ENCODE data around the gene THUMPD2.
"Not testable (repeated sequence)": the region's sequence is repeated elsewhere in the genome, so short reads cannot be mapped to it uniquely, and the experiment has no call there.

The THUMPD2 gene, protein sequence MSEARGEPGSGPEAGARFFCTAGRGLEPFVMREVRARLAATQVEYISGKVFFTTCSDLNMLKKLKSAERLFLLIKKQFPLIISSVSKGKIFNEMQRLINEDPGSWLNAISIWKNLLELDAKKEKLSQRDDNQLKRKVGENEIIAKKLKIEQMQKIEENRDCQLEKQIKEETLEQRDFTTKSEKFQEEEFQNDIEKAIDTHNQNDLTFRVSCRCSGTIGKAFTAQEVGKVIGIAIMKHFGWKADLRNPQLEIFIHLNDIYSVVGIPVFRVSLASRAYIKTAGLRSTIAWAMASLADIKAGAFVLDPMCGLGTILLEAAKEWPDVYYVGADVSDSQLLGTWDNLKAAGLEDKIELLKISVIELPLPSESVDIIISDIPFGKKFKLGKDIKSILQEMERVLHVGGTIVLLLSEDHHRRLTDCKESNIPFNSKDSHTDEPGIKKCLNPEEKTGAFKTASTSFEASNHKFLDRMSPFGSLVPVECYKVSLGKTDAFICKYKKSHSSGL

DNA sequence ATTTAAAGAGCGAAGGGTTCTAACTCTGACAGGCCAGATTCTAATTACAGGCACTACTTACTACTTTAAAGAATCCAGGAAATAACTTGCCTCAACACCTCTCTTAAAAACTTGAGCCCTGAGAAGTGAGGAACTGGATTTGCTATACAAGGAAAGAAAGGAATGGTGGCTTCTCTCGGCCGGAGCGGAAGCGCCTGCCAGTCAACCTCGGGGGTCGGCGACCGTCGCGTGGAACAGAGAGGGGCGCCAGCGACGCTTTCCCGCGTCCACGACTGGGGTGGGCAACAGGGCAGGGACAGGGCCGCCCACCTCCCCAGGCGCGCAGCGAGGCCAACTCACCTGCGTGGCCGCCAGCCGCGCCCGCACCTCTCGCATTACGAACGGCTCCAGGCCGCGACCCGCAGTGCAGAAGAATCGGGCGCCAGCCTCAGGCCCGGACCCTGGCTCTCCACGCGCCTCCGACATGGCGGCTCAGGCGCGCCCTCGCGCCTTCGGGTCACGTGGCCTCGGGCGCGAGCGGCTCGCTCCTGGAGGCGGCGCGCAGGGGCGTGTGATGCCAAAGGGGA is at the start of gene THUMPD2:
THUMPD2 (minus strand) TSS at position 484 of the 566 bp plus-strand sequence; CDS start at position 465, 19 bp downstream.
- DNase-seq, result peak; percentile 86

DNA sequence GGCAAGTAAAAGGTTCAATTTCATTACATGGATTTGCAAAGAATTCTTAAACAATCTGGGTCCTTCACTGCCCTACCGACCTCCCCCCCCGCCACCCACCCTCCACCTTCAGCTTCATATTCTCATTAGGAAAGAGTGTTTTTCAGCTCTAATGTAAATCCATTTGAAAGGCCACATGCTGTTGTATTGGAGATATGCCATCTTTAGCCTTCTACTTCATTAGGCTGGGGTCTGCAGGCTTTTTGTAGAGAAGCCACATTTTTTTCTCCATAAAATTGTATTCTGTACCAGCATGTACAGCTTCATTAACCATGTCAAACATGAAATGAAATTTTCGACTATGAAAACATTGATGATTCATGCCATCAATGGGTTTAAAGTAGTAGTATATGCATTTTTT is 42.8 kb upstream of the THUMPD2 start:
- no peak for DNase-seq

DNA sequence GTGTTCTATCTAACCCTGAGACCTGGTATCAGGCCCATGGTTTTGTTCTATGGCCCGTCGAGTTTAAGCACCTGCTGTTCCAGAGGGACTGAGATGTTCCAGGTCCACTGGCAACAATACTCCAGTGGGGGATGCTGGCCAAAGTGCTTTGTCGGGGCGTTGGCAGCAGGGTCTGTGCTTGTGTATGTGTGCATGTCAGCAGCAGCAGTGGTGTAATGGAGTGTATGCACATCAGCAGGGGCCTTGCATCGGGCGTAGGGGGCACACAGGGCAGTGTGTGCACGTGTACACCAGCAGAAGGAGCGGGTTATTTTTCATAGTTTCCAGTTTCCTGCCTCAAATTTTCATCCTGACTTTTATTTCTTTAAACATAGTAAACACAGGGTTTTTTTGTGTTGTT is 37.8 kb upstream of the THUMPD2 start:
- no peak for DNase-seq

DNA sequence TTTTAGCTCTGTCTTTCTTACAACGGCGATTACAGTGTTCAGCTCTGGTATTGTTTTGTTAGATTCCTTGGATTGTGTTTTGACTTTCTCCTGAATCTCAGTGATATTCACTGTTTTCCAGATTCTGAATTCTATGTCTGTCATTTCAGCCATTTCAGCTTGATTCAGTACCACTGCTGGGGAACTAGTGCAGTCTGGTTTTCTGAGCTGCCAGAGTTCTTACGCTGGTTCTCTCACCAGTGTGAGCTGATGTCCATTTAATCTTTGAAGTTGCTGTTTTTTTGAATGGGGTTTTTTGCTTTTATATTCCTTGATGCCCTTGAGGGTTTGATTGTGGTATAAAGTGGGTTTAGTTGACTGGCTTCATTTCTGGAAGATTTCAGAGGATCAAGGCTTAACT is 37.4 kb upstream of the THUMPD2 start:
- no peak for DNase-seq

DNA sequence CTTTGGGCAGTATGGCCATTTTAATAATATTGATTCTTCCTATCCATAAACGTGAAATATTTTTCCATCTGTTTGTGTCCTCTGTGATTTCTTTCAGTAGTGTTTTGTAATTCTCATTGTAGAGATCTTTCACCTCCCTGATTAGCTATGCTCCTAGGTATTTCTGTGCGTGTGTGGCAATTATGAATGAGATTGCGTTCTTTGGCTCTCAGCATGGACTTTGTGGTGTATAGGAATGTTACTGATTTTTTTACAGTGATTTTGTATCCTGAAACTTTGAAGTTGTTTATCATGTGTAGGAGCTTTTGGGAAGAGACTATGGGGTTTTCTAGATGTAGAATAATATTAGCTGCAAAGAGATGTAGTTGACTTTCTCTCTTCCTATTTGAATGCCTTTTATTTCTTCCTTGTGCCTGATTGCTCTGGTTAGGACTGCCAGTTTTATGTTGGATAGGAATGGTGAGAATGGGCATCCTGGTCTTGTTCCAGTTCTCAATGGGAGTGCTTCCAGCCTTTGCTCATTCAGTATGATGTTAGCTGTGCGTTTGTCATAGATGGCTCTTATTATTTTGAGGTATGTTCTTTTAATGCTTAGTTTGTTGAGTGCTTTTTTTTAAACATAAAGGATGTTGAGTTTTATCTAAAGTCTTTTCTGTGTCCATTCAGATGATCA is 27.0 kb upstream of the THUMPD2 start:
- no peak for DNase-seq

DNA sequence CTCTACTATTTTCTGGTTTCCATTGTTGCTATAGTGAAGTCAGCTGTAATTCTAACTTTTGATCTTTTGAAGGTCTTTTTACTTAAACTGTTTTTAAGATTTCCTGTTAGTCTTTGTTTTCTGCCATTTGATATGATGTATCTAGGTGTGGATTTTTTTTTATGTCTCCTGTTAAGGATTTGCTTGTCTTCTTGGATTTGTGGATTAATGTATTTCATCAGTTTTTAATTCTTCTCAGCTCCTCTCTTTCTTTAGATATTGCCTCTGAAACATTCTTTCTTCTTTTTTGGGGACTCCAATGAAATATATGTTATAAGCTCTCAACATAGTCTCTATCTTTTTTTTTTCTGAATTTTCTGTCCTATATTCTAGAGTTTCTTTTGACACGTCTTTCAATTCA is 24.8 kb upstream of the THUMPD2 start:
- DNase-seq, result no peak

DNA sequence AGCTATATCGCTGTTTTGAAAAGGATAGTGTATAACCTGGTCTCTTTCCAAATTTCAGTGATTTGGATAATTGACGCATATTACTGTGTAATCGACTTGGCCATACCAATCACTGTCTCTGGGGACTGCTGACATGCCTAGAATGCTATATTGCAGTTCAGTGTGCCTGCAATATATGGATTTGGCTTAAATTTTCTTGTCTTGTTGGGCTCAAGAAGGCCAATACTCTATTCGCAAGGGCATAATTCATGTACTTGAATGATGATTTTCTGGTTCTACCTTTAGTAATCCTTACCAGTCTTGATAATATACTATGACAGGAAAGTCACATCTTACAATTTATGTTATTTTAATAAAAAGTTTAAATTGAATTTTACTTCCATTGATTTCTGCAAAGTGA is 21.7 kb upstream of the THUMPD2 start:
- DNase-seq, result no peak

DNA sequence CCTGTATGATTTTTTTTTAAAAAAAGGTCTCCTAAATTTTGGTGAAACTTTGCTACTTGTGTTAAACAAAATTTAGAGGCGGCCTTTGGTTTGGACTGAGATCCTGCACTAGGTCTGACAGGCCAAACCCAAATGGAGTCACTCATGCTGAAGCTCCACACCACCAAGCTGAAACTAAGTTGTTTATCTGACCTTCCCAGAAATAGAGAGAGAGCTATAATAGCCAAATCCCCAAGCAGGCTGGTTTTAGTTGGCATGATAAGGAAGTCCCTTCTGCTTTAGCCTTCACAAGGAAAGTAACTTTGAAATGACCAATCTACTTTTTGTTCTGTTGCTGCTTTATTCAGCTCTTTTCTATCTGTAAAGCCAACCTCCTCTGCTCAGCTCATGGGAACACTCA is 17.1 kb upstream of the THUMPD2 start:
- DNase-seq, result no peak

DNA sequence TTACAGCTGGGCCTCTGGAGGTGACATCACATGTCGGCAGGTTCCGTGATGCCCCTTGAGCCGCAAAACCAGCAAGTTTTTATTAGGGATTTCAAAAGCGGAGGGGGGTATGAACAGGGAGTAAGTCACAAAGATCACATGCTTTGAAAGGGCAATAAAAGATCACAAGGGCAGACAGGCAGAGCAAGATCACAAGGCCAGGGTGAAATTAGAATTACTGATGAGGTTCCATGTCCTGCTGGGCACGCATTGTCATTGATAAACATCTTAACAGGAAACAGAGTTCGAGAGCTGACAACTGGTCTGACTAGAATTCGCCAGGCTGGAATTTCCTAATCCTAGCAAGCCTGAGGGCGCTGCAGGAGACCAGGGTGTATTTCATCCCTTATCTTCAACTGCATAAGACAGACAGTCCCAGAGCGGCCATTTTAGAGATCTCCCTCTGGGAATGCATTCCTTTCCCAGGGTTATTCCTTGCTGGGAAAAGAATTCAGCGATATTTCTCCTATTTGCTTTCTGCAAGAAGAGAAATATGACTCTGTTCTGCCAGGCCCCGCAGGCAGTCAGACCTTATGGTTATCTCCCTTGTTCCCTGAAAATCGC is 11.3 kb upstream of the THUMPD2 start:
- DNase-seq, result not testable (repeated sequence)

DNA sequence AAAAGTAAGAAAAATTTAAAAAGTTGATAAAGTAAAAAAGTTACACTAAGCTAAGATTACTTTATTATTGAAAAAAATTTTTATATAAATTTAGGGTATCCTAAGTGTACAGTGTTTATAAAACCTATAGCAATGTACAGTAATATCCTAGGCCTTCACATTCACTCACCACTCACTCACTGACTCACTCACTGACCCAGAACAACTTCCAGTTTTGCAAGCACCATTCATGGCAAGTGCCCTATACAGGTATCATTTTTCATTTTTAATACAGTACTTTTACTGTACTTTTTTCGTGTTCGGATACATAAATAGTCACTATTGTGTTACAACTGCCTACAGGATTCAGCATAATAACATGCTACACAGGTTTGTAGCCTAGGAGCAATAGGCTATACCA is 8.9 kb upstream of the THUMPD2 start:
- DNase-seq, result no peak

DNA sequence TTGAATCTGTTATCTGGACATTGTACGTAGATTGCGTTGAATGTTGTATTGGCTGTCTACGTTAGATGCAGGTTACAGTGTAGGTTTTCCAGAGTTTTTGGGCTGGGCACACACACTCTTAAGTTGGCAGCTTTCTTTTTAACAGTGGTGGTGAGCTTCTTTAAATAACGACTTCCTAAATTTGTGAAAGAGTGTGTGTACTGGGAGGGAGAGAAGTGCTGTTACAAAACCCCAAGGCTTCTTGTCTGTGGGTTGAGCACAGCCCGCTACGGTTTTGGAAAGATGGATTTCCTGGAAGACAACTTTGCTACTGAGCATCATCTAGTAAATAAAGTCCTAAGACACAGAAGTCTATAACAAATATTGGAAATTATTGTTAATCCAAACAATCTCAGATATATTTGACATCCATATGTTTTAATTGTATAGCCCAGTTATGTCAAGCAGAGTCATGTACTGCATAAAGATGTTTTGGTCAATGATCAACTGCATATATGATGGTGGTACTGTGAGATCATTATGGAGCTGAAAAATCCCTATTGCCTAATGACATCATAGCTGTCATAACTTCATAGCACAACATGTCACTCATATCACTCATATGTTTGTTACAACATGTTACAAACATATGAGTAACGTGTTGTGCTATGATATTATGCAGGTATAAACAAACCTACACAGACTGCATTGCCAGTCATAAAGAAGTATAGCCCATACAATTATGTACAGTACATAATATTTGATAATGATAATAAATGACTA is 7.9 kb upstream of the THUMPD2 start:
- DNase-seq, result no peak

DNA sequence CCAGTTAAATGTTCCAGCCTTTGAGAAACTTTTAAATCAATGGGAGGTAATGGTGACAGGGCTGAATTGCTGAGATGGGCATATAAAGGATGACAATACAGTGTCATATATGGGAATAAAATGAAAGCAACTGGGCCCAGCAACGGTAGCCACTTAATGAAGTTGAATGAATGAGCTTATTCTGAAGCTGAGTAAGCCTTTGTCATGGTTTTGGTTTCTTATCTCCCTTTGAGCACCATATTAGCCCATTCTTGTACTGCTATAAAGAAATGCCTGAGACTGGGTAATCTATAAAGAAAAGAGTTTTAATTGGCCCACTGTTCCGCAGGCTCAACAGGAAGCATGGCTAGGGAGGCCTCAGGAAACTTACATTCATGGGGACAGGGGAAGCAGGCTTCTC is 3.5 kb upstream of the THUMPD2 start:
- no peak for DNase-seq

DNA sequence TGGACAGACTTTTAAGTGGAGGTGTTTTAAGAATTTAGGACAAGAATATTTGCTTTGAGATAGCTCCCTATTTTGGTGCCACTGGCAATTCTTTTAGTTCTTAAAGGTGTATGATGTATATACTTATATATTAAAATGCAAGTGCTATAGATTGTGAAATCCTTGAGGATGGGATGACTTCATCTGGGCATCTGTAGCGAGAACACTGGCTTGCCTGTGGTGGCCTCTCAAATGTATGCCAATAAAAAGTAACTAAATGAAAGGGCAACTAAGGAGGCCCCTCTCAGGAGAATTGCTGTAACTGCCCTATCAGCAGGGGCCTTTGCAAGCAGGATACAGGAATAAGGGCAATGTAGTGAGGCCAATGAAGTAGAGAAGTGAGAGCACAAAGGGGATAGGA is 2.6 kb upstream of the THUMPD2 start:
- no peak for DNase-seq

DNA sequence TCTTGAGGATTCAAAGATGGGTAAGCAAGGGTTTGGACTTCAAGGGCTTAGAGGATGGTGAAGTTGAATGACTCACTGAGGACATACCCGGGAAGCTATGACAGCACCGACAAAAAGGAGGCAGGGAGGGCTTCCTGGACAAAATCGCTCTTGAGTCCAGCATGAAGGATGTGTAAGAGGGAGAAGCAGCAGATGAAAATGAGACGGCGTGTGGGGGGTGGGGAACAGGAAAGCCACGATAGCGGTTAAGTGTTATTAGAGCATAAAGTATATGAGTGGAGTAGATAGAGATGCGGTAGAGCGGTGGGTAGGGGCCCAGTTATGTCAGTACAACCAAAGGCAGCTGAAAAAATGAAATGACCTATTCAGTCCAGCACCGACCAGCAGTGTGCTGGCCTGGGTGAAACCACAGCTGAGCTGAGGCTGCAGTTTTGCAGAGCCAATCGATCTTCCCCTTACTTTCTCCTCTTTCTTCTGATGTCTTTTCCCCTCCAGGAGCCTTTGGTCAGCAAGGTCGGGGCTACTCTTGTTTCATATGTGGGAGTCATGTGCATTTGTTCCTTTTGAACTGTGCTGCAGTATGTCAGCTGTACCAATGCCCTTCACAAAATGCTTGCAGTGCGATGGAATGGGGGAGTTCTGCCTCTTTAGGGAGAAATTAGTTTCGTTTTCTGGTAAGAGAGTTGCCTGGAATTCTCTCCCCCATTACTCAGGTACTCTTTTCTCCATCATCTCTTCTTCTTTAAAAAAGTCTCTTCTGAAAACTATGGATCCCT is 2.0 kb upstream of the THUMPD2 start:
- peak; percentile 21 for DNase-seq

DNA sequence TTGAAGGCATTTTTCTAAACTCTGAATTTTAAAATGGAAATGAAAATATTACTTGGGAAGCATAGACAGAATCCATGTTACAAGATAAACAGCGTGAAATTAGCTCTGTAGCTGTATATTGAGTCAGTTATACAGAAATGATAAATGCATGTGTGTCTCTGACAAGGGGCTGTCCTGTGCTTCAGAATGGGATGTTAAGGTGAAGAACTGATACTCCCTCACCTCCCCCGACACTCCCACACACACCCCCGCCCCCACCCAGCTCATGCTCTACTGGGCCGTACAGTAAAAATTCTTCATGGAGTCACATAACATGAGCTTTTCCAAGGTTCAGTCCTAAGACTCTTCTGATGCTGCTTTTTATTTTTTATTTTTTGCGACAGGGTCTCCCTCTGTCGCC is 869 bp upstream of the THUMPD2 start:
- DNase-seq, result no peak

DNA sequence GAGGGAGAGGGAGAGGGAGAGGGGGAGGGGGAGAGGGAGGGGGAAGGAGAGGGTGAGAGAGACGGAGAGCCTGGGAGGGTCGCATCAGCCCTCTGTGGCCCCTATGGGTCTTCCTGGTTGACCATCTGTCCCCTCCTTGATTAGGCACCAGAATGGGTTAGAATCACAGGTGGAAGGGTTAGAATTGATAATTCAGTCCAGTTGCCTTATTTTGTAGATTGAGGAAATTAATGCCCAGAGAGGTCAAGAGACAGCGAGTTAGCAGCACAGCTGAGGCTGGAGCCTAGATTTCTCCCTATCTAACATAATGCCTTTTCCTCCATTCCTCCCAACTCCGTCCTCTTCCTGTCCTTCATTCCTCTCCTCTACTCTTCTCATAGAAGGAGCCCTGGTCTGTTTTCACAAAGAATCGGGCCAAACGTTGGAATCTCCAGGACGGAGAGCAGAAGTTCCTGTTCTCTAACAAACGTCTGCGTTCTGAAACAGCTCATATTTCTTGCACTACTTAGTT is 338 bp upstream of the THUMPD2 start:
- no peak for DNase-seq

DNA sequence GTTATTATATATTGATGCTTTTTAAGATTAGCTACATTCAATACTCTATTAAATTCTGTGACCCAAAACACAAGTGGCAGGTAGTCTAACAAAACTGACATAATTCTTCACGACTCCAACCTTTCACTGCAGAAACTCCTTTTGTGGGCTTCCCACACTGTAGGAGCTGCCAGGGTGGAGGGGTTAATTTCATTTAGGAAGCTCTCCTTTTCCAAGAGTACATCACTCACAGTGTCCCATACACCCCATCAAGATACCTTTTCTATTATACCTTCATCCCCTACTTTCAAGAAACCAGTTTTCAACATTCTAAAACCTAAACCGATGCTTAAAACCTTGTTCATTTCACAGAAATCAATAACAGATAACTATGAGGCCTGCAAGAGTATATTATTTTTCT is 825 bp downstream of the THUMPD2 start:
- no peak for DNase-seq

DNA sequence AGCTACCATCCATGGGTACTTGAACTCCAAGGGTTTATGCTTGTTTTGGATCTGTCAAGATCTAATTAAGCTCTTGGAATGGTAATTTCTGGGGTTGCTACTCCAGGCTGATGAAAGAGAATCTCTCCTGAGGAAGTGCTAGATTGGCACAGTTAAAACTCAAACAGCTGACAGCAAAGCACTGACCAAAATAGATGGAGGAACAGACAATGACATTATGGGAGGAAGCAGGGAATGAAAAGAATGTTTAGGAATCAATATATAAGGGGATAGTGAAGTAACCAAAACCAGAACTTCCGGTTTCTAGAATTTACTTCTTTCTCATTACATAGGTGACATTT is 6.3 kb downstream of the THUMPD2 start:
- no peak for DNase-seq

DNA sequence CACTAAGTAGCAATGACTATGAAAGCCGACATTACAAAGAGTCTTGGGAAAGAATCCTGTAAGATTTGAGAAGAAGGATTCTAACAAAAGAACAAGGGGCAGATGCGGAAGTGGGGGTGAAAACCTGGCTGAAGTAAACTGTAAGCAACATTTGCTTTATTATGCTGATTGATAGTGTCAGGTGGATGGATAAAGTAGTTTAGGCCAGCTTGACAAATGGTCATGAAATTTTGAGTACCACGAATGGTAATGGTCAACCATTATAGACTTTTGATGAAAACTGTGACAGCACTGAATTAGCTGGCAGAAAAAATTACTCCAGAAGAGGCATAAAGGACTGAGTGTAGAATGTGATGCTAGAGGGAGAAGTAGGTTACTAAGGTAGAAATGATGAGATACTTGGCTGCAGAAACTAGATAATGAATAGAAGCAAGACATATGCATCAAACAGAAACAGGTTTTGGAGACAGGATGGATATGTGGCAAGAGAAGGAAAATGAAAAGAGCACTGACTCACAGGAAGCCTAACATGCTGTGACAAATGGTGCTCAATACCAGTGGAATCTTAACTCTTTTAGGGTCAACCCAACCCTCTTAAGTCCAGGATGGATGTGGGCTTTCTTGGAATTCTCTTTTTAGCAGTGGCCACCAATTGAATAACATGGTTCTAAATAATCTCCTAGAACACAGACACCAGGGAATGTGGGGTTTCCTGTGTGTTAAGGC is 6.8 kb downstream of the THUMPD2 start:
- DNase-seq, result peak; percentile 61

DNA sequence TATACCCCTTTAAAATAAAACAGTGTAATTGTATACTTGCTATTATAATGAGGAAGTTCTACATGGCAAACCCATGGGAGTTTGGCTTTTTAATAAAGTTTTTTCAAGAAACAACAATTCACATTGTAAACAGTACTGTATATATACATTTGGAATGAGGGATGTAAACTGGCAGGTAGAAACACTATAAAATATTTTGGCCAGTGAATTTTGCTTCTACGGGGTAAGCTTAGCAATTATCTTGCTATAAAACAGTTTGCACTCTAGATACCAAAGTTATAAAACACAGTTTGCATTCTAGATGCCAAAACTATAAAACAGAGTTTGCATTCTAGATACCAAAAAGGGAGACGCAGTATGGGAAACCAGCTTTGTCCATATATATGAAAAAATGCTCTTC is 16.6 kb downstream of the THUMPD2 start:
- DNase-seq, result no peak

DNA sequence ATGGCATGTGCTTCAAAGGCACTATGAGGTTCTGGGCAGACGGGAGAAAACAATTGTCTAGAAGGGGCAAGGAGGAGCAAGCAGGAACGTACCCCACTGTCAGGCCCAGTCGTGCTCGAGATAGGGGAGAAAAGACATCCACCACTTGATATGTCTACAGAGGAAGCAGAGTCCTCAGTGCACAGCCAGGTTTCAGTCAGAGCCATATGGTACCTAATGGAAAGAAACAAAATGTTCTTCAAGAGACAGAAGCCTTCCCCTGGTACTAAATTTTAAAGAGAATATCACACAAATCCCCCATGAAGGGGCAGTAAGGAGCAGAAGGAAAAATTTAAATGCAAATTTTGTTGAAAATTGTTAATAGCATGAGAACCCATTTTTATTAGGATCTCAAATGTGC is 21.9 kb downstream of the THUMPD2 start:
- DNase-seq, result no peak
